ENCODE results near the gene MAT2B.

The MAT2B gene

DNA sequence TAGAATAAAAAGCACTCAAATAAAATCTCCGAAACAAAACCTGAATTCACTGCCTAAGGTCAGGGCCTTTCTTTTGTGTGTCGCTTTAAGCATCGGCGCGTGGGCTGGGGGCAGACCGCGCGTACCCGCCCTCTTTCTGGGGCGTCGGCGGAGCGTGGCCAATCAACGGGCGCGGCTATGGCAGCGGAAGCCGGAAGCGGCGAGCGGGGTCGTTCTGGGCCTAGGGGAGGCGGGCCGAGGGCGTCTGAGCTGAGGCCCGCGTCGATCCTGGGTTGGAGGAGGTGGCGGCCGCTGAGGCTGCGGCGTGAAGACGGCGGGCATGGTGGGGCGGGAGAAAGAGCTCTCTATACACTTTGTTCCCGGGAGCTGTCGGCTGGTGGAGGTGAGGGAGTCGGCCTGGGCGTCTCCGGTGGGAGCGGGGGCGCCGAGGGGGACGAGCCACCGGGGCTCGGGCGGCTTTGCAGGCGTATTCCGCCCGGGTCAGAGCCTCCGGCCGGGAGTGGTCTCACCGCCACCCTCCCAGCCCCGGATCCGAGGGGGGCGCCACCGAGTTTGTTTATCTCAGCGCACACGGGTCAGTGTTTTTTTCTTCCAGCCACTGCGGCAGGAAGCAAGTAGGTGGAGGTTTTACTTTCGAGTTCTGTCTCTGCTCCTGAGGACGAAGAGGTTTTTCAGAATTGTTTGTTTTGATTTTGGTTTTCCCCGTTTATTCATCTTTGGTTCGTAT is at the start of gene MAT2B:
Gene MAT2B, plus strand, starts transcription at position 252 of the 727 bp plus-strand sequence. Its CDS starts 68 bp downstream, at position 320.
- peak; percentile 95 for DNase-seq (ENCODE audit: low read depth)

DNA sequence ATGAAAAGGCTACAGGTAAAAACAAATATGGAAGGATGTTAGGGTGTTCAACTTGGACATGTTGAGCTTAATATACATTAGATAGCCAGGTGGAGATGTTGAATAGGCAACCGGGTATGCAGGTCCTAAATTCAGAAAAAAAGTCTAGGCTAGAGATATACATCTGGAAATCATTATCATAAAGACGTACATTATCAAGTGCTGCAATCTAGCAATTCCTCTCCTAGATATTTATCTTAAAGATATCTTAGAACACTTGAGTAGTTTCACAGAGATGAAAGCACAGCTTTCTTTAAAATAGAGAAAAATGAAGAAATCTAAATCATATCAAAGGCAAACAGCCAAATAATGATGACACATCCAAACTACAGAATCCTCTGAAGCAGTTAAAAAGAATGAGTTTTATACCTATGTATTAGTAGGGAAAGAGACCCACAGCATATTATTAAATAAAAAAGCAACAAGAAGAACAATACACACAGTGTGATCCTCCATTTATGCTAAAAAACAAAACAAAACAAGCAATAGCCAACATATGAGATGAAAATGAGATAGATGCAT is 49.3 kb upstream of the MAT2B start:
- DNase-seq (ENCODE audit: low read depth) = no peak

DNA sequence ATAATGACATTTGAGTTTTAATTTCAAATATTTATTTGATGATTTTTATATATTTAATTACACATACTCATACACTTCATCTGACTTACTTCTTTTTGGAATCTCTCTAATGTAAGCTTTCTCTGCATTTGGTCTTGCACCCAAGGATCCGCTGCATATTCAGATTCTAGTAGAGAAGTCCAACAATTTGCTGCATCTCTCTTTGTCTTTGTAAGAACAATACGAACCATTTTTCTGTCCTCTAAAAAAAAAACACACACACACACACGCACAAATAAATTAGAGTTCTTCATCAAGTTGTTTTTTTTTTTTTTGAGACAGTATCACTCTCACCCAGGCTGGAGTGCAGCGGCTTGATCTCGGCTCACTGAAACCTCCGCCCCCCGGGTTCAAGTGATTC is 48.6 kb upstream of the MAT2B start:
- no peak for DNase-seq (ENCODE audit: low read depth)

- no peak for DNase-seq (ENCODE audit: low read depth)
Observed at GRCh38 chr5:163458778-163459385, 46.5 kb upstream of the MAT2B start.

DNA sequence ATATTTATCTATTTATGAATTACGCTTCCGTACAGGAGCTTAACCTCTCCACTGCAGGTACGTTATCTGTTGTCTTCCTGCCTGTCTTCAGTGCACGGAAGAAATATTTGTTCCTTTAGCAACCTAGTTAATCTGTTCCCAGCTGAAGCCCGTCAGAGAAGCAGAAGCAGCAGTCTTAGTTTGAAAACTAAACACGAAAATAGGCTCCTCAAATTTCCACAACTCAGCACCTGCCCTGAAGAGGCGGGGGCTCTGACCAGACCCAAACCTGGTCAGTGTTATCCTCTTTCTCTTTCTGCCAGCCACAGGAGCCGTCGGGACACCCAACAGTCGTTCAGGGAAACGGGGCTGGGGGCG is 46.0 kb upstream of the MAT2B start:
- no peak for DNase-seq (ENCODE audit: low read depth)

DNA sequence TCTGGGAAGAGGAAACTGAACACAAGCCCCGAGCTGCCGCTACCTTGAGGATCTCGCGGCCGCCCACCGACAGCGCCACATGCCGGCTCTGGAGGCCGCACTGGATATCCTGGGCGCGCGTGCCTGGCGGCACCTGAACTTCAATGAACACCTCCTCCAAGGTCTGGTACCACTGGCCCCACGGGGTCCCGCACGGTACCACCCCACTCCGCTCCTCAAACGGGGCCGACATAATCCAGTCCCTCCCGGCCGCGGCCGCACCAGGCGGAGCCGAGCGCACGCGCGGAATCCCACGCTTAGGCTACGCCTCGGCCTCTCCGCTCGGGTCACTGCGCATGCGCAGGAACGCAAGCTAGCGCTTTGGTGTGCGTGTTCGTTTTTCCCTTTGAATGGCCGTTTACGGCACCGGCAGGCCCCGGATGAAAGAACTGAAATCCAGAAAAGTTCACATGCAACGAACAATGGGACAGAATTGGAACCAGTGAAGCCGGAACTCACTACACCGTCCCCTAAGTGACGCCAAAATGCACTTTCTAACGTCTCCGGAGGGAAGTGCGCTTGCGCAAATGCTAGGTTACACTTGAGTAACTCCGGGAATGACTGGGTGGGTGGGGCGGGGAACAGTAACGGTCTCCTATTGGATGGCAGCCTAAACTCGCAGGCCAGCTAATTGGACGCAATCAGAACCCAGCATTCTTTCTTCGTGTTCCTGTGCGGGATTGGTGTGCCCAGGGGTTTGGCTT is 45.4 kb upstream of the MAT2B start, which contains the start of gene NUDCD2:
Gene NUDCD2, minus strand, starts transcription at position 284 of the 743 bp plus-strand sequence. Its CDS starts 52 bp downstream, at position 232.
- DNase-seq (ENCODE audit: low read depth) = peak; percentile 88

- no peak for DNase-seq (ENCODE audit: low read depth)
Observed at GRCh38 chr5:163460562-163461171, 44.8 kb upstream of the MAT2B start, which contains the start of gene HMMR. Gene HMMR (plus strand): TSS chr5:163460632. CDS start chr5:163460693, 61 bp downstream.

DNA sequence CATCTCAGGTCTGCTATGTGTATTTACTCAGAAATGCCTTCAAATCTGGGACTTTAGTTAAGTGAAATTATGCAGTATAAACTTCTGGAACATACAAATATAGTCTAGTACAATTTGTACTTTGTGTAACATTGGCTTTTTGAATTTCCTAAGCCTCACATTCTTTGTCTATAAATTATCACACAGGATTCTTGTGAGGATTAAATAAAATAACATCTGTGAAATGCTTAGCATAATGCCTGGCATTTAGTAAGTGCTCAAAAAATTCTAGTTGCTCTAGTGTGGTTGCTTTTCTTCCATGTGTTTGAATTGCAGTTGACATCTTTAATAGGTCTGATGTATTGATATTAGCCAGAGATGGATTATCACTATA is 42.4 kb upstream of the MAT2B start:
- DNase-seq (ENCODE audit: low read depth) = no peak

DNA sequence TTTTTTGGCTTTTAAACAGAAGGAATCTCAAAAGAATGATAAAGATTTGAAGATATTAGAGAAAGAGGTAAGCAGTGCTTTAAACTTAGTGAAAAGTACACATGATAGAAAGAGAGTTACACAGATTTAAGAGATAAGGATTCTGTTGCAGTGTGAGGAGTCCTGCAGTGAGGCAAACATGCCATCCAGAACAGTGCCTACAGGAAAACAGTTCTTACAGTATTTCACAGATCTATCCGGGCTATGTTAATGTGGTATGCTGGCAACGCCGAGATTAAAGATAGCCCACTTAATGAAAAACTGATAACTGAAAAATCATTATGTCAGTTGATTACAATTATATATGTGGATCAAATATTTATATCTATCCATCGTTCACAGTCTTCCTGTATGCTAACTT is 37.7 kb upstream of the MAT2B start:
- DNase-seq (ENCODE audit: low read depth) = no peak

DNA sequence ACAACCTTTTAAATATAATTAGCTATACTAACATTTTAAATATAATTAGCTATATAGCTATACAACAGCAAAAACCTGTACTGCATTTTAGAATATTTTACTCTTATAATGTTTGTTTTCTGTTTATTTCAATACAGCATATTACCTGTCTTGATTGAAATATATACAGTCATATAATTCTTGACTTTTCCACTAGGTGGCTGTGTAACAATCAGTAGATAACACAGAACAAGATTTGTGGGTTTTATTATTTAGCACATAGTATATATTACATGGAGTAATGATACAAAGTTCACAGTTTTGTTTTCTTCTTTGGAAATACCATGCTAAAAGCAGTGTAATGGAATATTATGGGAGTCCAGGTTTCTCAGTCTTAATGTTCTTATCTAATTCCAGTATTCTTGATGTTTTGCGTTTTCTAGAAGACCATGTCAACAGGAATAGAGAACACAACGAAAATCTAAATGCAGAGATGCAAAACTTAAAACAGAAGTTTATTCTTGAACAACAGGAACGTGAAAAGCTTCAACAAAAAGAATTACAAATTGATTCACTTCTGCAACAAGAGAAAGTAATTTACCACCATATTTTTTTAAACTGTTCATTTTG is 31.7 kb upstream of the MAT2B start:
- no peak for DNase-seq (ENCODE audit: low read depth)

GRCh38 chr5:163475411-163475810 is 30.0 kb upstream of the MAT2B start:
- no peak for DNase-seq (ENCODE audit: low read depth)

DNA sequence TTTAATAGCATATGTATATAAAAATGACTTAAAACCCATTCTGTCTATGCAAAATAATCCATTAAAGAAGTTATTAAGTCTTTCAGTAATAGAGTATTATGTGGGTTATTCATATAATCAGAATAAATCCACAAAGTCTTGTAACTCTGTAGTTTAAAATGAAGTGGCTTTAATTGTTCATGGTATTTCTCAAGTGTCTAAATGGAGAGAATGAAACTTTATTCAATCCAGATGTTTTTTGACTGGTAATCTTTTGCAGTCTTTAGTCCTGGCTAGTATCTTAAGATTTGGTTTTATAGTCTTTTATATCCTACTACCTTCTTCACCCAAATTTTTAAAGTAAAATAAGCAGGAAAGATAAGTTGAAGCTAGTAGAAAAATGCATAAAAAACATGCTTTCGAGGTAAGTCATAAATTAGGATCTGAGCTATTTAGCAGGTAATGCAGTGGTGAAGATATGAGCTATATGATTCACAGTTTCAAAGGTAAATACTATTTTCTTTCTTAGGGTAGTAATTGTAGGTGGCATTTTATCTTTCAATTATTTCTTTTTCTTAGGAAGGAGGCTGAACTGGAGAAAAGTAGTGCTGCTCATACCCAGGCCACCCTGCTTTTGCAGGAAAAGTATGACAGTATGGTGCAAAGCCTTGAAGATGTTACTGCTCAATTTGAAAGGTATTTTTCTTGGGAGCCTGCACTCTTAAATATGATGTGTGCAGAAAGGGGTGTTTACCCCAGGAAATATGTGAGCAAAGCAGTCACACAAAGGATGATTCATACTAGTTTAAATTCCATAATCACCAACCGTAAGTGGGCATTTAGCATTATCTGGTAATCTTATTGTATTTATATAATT is 27.1 kb upstream of the MAT2B start:
- DNase-seq (ENCODE audit: low read depth) = no peak

DNA sequence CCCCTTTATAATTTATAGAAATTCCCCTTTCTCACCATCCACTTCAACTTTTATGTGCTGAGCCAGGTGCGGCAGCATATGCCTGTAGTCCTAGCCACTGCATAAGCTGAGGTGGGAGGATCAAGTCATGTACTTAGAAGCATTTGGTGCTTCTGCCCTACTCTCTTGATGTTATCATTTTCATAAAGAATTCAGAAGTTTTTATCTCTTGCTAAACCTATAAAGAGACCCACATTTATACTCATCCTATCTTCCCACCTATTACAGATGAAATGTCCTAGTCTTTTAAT is 26.5 kb upstream of the MAT2B start:
- no peak for DNase-seq (ENCODE audit: low read depth)

- DNase-seq (ENCODE audit: low read depth) = no peak
Observed at GRCh38 chr5:163489055-163489744, 16.2 kb upstream of the MAT2B start.

DNA sequence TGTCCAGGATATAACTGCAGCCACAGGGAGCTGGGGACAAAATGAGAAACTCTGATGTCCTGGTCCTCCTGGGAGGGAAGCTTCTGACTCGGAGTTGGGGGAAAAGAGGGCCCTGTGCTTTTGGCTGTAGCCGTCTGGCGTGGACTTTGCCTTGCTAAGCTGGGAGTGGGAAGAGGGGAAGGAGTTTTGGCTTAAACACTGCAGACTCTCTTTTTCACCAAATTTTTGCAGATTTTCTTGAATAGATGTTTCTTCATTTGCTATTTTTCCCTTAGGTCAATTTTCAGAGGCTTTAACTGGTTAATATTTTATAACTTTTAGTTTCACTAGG is 15.7 kb upstream of the MAT2B start:
- DNase-seq (ENCODE audit: low read depth) = no peak

GRCh38 chr5:163496286-163496685 is 9.1 kb upstream of the MAT2B start:
- DNase-seq (ENCODE audit: low read depth) = no peak

- no peak for DNase-seq (ENCODE audit: low read depth)
Observed at GRCh38 chr5:163497315-163497714, 8.1 kb upstream of the MAT2B start.

GRCh38 chr5:163498886-163499285 is 6.5 kb upstream of the MAT2B start:
- no peak for DNase-seq (ENCODE audit: low read depth)

- DNase-seq (ENCODE audit: low read depth) = no peak
Observed at GRCh38 chr5:163502521-163502920, 2.9 kb upstream of the MAT2B start.

Data from activated T-cell treated with anti-CD3 and anti-CD28 coated beads for 48 hours (primary cell).